GM12891 (cell line): ENCODE results near the gene SLC37A1.

Source experiments
- POLR2A ChIP-seq: IDR thresholded peaks from 2 replicates; pipeline ENCODE4 v1.6.1; 2011; ENCODE audit warnings: low read depth, low read length, control low read depth
- POLR2AphosphoS5 ChIP-seq: IDR thresholded peaks from 2 replicates; pipeline ENCODE4 v1.6.1; 2011; ENCODE audit warnings: low read depth, low read length, control low read depth
- TAF1 ChIP-seq: IDR thresholded peaks from 2 replicates; pipeline ENCODE4 v1.6.1; 2011; ENCODE audit warnings: low read depth, low read length, control low read depth

DNA sequence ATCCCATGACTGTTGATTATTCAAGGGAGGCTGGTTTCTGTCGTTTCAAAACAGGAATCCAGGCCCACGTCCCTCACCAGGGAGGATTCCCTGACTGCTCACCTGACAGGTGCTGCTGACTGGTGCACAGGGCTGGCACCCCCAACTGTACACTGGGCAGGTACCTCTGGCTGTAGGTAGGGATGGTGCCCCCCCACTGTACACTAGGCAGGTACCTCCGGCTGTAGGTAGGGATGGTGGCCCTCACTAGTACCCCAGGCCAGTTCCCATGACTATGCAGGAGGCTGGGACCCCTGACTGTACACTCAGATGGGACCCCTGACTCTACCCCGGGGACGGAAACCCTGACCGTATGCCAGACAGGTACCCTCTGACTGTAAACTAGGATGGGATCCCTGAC lies 106.2 kb downstream of the SLC37A1 start:
- no peak for TF ChIP-seq POLR2A
- no peak for TF ChIP-seq POLR2AphosphoS5
- TF ChIP-seq TAF1 = no peak
